Astrocyte (in vitro differentiated cells and primary cell): ENCODE measurements around the gene BPTF. TPM values are rescaled to one million over a fixed set of nuclear protein-coding genes. Genes with fewer than 3 reads are reported as not detected.
"Not testable (repeated sequence)": the region's sequence is repeated elsewhere in the genome, so short reads cannot be mapped to it uniquely, and the experiment has no call there.

ENCODE experiments used
- DNase-seq: peaks from one replicate; pipeline ENCODE4 v3.0.0-alpha.2; 2010; ENCODE audit warnings: low read depth
- FAIRE-seq: peaks from 2 replicates; lab custom pipeline; 2011; peaks lifted over from hg19 to GRCh38; lab: Jason Lieb, UNC
- H2AFZ ChIP-seq: 2 replicates; pipeline ENCODE4 v1.6.0; 2012; ENCODE audit warnings: low read depth, low read length, inconsistent platforms
- H3K27ac ChIP-seq: 2 replicates; pipeline ENCODE4 v1.5.1; 2011; ENCODE audit warnings: low read depth, low read length, inconsistent platforms
- H3K27me3 ChIP-seq: 2 replicates; pipeline ENCODE4 v1.6.0; 2011; ENCODE audit warnings: low read length, inconsistent platforms; ENCODE audit not compliant: insufficient read depth
- H3K36me3 ChIP-seq: 2 replicates; pipeline ENCODE4 v1.5.1; 2011; ENCODE audit warnings: low read length, inconsistent platforms; ENCODE audit not compliant: insufficient read depth
- H3K4me1 ChIP-seq: 2 replicates; pipeline ENCODE4 v1.5.1; 2011; ENCODE audit warnings: low read length, inconsistent platforms; ENCODE audit not compliant: insufficient read depth
- H3K4me2 ChIP-seq: 2 replicates; pipeline ENCODE4 v1.6.0; 2012; ENCODE audit warnings: low read length, inconsistent platforms
- H3K4me3 ChIP-seq: 2 replicates; pipeline ENCODE4 v1.5.1; 2011; ENCODE audit warnings: low read depth, mild to moderate bottlenecking, low read length, inconsistent platforms; ENCODE audit not compliant: insufficient read depth
- H3K79me2 ChIP-seq: 2 replicates; pipeline ENCODE4 v1.6.0; 2012; ENCODE audit warnings: mild to moderate bottlenecking, low read length, inconsistent platforms; ENCODE audit not compliant: insufficient read depth
- H3K9ac ChIP-seq: 2 replicates; pipeline ENCODE4 v1.6.0; 2012; ENCODE audit warnings: mild to moderate bottlenecking, low read length, inconsistent platforms
- H3K9me3 ChIP-seq: 2 replicates; pipeline ENCODE4 v1.5.1; 2012; ENCODE audit warnings: low read depth, mild to moderate bottlenecking, low read length, inconsistent platforms; ENCODE audit not compliant: insufficient read depth
- H4K20me1 ChIP-seq: 2 replicates; pipeline ENCODE4 v1.6.0; 2012; ENCODE audit warnings: low read length, inconsistent platforms; ENCODE audit not compliant: insufficient read depth
- H3K27ac Mint-ChIP-seq: one replicate; pipeline ENCODE4 v1.8.0; 2021; ENCODE audit warnings: mild to moderate bottlenecking, mixed read lengths; ENCODE audit not compliant: unreplicated experiment
- H3K27me3 Mint-ChIP-seq: one replicate; pipeline ENCODE4 v1.8.0; 2021; ENCODE audit warnings: low read depth, mixed read lengths; ENCODE audit not compliant: unreplicated experiment
- H3K36me3 Mint-ChIP-seq: one replicate; pipeline ENCODE4 v1.8.0; 2021; ENCODE audit warnings: low read depth, mixed read lengths; ENCODE audit not compliant: unreplicated experiment
- H3K4me1 Mint-ChIP-seq: one replicate; pipeline ENCODE4 v1.8.0; 2021; ENCODE audit warnings: low read depth, mixed read lengths; ENCODE audit not compliant: unreplicated experiment
- H3K4me3 Mint-ChIP-seq: one replicate; pipeline ENCODE4 v1.8.0; 2021; ENCODE audit warnings: mild to moderate bottlenecking, moderate library complexity, mixed read lengths; ENCODE audit not compliant: unreplicated experiment
- H3K9me3 Mint-ChIP-seq: one replicate; pipeline ENCODE4 v1.8.0; 2021; ENCODE audit warnings: mild to moderate bottlenecking, mixed read lengths; ENCODE audit not compliant: unreplicated experiment
- CTCF ChIP-seq: IDR thresholded peaks from 2 replicates; pipeline ENCODE4 v1.5.1; 2011; ENCODE audit warnings: low read depth, mild to moderate bottlenecking, inconsistent platforms, low read length, moderate library complexity; ENCODE audit not compliant: insufficient read depth
- EZH2 ChIP-seq: IDR thresholded peaks from 2 replicates; pipeline ENCODE4 v1.6.1; 2012; ENCODE audit warnings: mild to moderate bottlenecking, low read length, inconsistent platforms; ENCODE audit not compliant: insufficient read depth
- total RNA-seq: library from RNA; stranded (reverse); gene quantifications from 2 replicates; pipeline ENCODE4 v1.2.1, GENCODE V29; 2021

BPTF gene
- total RNA-seq, 1 donor from 2014 or later, result 72.7 TPM

GRCh38 chr17:67995570-67996263 lies 170.4 kb downstream of the BPTF start:
- H3K9me3 Mint-ChIP-seq, result no peaks in the 10 kb centered on the region
- FAIRE-seq (no peak), DNase-seq (no peak)

GRCh38 chr17:67996301-67997171 lies 171.2 kb downstream of the BPTF start, which contains the start of gene C17orf58:
TSS of gene C17orf58 (minus strand) at chr17:67996469. CDS start at chr17:67996198, 271 bp downstream.
- not testable (repeated sequence) for H3K9me3 Mint-ChIP-seq, H4K20me1 ChIP-seq, FAIRE-seq, H3K27me3 Mint-ChIP-seq, H3K36me3 ChIP-seq, DNase-seq, H3K27me3 ChIP-seq, H3K79me2 ChIP-seq, H3K9me3 ChIP-seq, H3K36me3 Mint-ChIP-seq, H3K27ac ChIP-seq
- Histone ChIP-seq H2AFZ (peak within 1 kb of the TSS; percentile 51), H3K9ac (peak within 1 kb of the TSS; percentile 73), H3K4me2 (peak within 1 kb of the TSS; percentile 99), H3K4me1 (peaks cover 23% of the 10 kb centered on the region), H3K4me3 (peak within 1 kb of the TSS; percentile 71)
- Mint-ChIP-seq H3K27ac (peak within 1 kb of the TSS; percentile 8), H3K4me1 (peaks cover 13% of the 10 kb centered on the region), H3K4me3 (peak within 1 kb of the TSS; percentile 89)

More at GRCh38 chr17:67995570-67996263, 170.4 kb downstream of the BPTF start:
- Histone ChIP-seq H3K27me3 (no peaks in the 10 kb centered on the region), H3K36me3 (no peaks in the 10 kb centered on the region), H3K9me3 (no peaks in the 10 kb centered on the region), H4K20me1 (no peaks in the 10 kb centered on the region), H3K4me3 (peak overlapping the region; percentile 71), H3K4me2 (peak overlapping the region; percentile 99), H3K27ac (no peak overlapping the region), H3K9ac (peak overlapping the region; percentile 73), H2AFZ (peak overlapping the region; percentile 51), H3K79me2 (no peaks in the 10 kb centered on the region), H3K4me1 (peaks cover 23% of the 10 kb centered on the region)
- Mint-ChIP-seq H3K4me3 (peak overlapping the region; percentile 89), H3K4me1 (peaks cover 13% of the 10 kb centered on the region), H3K27me3 (peaks cover 9% of the 10 kb centered on the region), H3K36me3 (no peaks in the 10 kb centered on the region), H3K27ac (no peak overlapping the region)
- TF ChIP-seq EZH2 (no peak), CTCF (no peak)

GRCh38 chr17:67998466-67998865 lies 173.2 kb downstream of the BPTF start:
- Histone ChIP-seq H3K79me2 (no peaks in the 10 kb centered on the region), H3K4me2 (no peak overlapping the region), H3K36me3 (no peaks in the 10 kb centered on the region), H3K4me3 (no peak overlapping the region), H2AFZ (no peak overlapping the region), H3K27me3 (no peaks in the 10 kb centered on the region), H3K4me1 (peaks cover 17% of the 10 kb centered on the region), H3K9me3 (no peaks in the 10 kb centered on the region), H3K27ac (no peak overlapping the region), H4K20me1 (no peaks in the 10 kb centered on the region), H3K9ac (no peak overlapping the region)
- TF ChIP-seq CTCF (no peak), EZH2 (no peak)
- peak; percentile 69 for FAIRE-seq
- peaks cover 13% of the 10 kb centered on the region for H3K4me1 Mint-ChIP-seq
- H3K36me3 Mint-ChIP-seq, result no peaks in the 10 kb centered on the region
- no peaks in the 10 kb centered on the region for H3K9me3 Mint-ChIP-seq
- no peak overlapping the region for H3K4me3 Mint-ChIP-seq
- DNase-seq, result no peak
- no peak overlapping the region for H3K27ac Mint-ChIP-seq
- peaks cover 9% of the 10 kb centered on the region for H3K27me3 Mint-ChIP-seq
